ENCODE results near the gene LRBA.

LRBA gene

DNA sequence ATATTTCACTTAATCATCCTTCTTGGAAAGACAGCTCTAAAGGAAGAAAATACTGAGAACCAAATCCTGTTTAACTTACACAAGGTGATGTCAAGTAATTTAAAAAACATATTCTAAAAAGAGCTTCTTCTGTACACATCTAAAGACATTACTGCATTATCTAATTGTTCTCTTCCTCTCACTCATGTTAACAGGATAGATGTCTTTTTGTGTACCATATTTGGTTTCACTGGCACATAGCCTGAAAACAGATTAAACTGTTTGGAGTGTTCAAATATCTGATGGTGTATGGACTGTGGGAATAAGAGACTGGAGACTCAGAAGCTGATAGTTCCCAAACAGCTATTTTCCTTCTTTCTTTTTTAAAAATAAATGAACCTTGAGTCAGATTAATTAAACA is 646.4 kb downstream of the LRBA start:
- DNase-seq (ENCODE audit: low spot score in 2 of 2), result no peak
- no peak overlapping the region for H3K4me3 Mint-ChIP-seq
- peaks cover 7% of the 10 kb centered on the region for H3K4me1 Mint-ChIP-seq
- H3K27ac Mint-ChIP-seq (ENCODE audit: low read depth), result peak overlapping the region; percentile 66
- no peaks in the 10 kb centered on the region for H3K9me3 Mint-ChIP-seq
- no peaks in the 10 kb centered on the region for H3K27me3 Mint-ChIP-seq
- peaks cover 2% of the 10 kb centered on the region for H3K36me3 Mint-ChIP-seq (ENCODE audit: insufficient read depth)
- no peak for ATAC-seq (replicated peaks; ENCODE audit: extremely low read depth, poor library complexity, severe bottlenecking)

DNA sequence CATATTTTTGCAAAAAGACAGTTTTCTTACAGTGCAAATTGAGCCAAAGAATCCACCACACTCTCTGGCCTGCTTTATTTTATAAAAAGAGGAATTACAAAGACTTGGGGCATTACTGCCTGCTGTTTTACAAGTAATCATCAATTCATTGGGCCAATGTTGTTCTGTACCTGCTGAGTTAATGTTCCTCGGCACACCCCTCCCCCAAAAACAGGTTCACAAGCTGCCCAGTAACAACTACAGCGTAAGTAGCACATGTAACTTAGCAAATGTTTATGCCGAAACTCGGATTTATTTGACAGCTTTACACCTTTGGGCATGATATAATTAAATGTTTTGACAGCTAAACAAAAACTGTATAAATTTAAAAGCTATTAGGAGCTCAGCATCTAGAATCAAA is 647.8 kb downstream of the LRBA start:
- H3K4me3 Mint-ChIP-seq, result no peak overlapping the region
- ATAC-seq (replicated peaks; ENCODE audit: extremely low read depth, poor library complexity, severe bottlenecking) (no peak), DNase-seq (ENCODE audit: low spot score in 2 of 2) (no peak)
- H3K9me3 Mint-ChIP-seq, result no peaks in the 10 kb centered on the region
- no peak overlapping the region for H3K27ac Mint-ChIP-seq (ENCODE audit: low read depth)
- H3K4me1 Mint-ChIP-seq, result peaks cover 7% of the 10 kb centered on the region
- peaks cover 4% of the 10 kb centered on the region for H3K36me3 Mint-ChIP-seq (ENCODE audit: insufficient read depth)
- H3K27me3 Mint-ChIP-seq, result no peaks in the 10 kb centered on the region

DNA sequence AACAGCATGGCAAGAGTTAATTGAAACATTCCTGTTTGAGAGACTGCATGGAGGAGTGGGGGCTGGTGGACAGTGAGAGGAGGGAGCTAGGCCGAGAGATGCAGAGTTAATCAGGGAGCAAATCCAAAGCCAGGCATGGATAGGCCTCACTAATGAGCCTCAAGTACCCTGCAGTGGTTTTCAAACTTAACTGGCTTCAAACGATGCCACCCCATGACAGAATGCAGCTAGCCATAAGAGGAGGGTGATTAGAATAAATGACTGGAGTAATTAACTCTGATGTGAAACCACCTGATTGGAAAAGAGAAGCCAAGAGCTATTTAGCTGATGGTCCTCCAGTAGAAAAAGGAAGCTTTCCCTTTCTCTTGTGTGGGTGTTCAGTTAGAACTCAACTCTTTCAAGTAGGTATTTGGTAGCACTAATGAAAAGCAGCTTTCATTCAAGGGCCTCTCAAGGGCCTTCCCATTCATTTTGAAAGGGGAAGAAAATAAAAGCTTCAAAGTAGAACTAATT is 648.5 kb downstream of the LRBA start:
- H3K36me3 Mint-ChIP-seq (ENCODE audit: insufficient read depth), result peaks cover 4% of the 10 kb centered on the region
- H3K9me3 Mint-ChIP-seq, result no peaks in the 10 kb centered on the region
- no peak overlapping the region for H3K4me3 Mint-ChIP-seq
- ATAC-seq (replicated peaks; ENCODE audit: extremely low read depth, poor library complexity, severe bottlenecking), result no peak
- H3K27ac Mint-ChIP-seq (ENCODE audit: low read depth), result peak overlapping the region; percentile 53
- H3K27me3 Mint-ChIP-seq, result no peaks in the 10 kb centered on the region
- no peak for DNase-seq (ENCODE audit: low spot score in 2 of 2)
- H3K4me1 Mint-ChIP-seq, result peaks cover 11% of the 10 kb centered on the region

DNA sequence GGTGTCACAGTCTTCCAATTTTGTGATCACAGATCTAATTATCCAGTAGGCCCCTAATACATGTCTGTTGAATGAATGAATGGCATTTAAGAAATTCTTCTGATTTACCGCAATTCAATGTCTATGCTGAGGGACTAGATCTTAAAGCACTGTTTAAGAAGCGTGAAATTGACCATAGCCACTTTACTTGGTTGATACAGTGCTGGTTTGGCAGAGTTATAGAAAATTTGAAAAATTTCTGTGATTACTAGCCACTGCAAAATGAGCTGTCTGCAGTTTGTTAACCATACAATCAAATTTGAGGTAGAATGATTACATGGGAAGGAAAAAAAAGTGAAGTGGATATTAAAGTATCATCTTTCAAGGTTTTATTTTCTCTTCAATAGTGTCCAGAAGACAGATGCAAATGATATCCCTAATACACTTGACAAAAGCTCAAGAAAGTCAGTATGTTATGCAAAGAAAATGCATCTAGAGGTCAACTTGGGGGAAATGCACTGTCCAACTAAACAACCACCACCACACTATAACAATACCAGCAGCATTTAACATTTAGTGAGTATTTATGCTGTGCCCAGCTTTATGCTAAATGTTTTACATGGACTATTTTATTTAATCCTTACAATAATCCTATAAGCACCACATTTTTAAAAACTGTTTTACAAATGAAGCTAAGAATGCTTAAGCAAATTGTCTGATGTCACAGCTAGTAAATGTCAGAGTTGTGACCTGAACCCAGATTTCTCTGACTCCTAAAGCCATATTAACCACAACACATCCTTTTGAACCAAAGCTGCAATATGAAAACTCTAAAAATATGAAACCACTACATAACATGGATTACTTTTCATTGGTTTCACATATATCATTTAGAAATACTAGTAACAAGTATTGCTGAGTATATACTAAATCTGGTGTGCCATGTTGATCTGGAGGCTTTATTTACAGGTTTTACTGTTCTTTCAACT is 651.1 kb downstream of the LRBA start:
- Mint-ChIP-seq H3K27ac (ENCODE audit: low read depth) (no peak overlapping the region), H3K4me3 (no peak overlapping the region), H3K4me1 (peaks cover 16% of the 10 kb centered on the region)

DNA sequence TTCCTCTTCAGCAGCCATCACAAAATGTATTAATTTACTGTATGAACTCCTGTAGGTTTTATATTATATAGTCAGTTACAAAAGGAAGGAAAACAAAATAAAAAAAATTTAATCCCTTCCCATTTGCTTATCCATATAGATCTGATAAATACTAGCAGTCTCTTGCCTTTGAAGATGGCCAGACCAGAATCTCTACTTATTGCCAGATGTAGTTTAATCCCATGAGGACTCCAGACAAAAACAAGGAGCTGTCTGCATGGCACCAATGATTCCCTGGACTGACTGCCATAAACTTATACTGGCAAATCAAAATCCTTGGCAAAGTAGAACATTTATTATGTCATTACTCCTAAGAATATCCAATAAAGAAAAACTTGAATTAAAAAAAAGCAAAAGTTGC is 656.4 kb downstream of the LRBA start:
- H3K36me3 Mint-ChIP-seq (ENCODE audit: insufficient read depth), result peaks cover 3% of the 10 kb centered on the region
- H3K27ac Mint-ChIP-seq (ENCODE audit: low read depth), result no peak overlapping the region
- H3K27me3 Mint-ChIP-seq, result no peaks in the 10 kb centered on the region
- ATAC-seq (replicated peaks; ENCODE audit: extremely low read depth, poor library complexity, severe bottlenecking) (no peak), DNase-seq (ENCODE audit: low spot score in 2 of 2) (no peak)
- no peak overlapping the region for H3K4me3 Mint-ChIP-seq
- no peaks in the 10 kb centered on the region for H3K9me3 Mint-ChIP-seq
- H3K4me1 Mint-ChIP-seq, result peaks cover 12% of the 10 kb centered on the region

More for the DNA sequence above, 651.1 kb downstream of the LRBA start:
- Mint-ChIP-seq H3K36me3 (ENCODE audit: insufficient read depth) (peaks cover 6% of the 10 kb centered on the region), H3K9me3 (no peaks in the 10 kb centered on the region), H3K27me3 (no peaks in the 10 kb centered on the region)
- ATAC-seq (replicated peaks; ENCODE audit: extremely low read depth, poor library complexity, severe bottlenecking), result no peak
- DNase-seq (ENCODE audit: low spot score in 2 of 2), result no peak

DNA sequence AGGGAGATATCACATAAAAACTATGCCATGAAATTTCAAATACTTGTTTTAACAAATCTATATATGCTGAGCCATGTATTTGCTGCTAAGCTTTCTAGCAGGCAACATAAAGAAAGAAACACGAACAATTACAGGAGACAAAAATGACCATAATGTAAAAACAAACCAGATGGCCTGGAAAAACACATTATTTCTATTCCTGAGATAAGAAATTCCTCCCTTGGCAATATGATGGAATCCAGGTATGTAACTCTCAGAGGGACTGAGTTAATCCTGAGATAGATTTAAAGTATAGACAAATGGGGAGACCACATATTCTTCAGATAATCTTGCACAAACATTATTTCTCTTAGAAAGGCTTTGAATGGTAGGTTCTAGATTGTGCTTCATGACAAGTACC is 657.3 kb downstream of the LRBA start:
- H3K4me1 Mint-ChIP-seq, result peaks cover 12% of the 10 kb centered on the region
- DNase-seq (ENCODE audit: low spot score in 2 of 2) (no peak), ATAC-seq (replicated peaks; ENCODE audit: extremely low read depth, poor library complexity, severe bottlenecking) (no peak)
- H3K9me3 Mint-ChIP-seq, result no peaks in the 10 kb centered on the region
- H3K4me3 Mint-ChIP-seq, result no peak overlapping the region
- H3K36me3 Mint-ChIP-seq (ENCODE audit: insufficient read depth), result peaks cover 3% of the 10 kb centered on the region
- no peak overlapping the region for H3K27ac Mint-ChIP-seq (ENCODE audit: low read depth)
- no peaks in the 10 kb centered on the region for H3K27me3 Mint-ChIP-seq

DNA sequence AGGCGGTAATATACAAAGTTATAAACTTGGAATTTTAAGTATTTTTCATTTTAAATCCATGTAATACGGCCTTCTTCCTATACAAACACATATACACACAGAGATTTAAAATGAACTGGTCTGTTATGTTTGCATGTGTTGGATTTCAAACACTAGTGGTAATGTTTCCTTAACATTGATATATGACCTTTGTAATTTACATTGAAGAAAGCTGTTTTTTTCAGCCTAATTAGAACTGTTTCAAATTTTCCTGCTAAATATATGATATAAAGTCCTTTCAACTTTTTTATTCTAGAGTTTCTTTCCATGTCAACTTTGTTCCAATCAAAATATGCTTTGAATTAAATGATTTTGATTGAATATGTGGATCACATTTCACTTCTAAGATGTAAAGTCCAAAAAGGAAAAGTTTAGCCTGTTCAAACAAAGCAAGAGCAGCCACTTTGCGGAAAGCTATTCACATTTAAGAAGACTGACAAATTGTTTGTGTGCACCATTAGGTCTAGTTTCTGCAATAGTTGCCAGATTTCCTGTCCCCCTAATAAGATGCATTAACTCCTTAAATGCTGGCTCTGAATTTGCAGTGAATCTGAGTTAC is 659.1 kb downstream of the LRBA start:
- H3K4me1 Mint-ChIP-seq, result peaks cover 5% of the 10 kb centered on the region

DNA sequence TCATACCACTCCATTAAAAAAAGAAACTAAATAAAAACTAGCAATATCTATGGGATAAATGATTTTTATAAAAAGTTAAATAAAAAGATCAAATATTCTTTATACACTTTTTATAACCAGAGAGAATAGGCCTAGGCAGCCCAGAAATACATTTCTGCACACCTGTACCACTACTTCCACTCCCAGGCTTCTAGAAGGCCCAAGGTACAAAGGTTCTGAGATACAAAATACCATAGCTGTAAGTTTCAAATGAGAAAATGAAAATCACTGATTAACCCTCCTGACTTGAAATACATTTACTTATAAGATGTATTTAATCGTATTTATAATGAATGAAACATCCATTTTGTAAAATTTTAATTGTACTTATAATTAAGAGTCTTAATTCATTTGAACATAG is 659.7 kb downstream of the LRBA start:
- ATAC-seq (replicated peaks; ENCODE audit: extremely low read depth, poor library complexity, severe bottlenecking) (no peak), DNase-seq (ENCODE audit: low spot score in 2 of 2) (no peak)
- Mint-ChIP-seq H3K27ac (ENCODE audit: low read depth) (no peak overlapping the region), H3K27me3 (no peaks in the 10 kb centered on the region), H3K36me3 (ENCODE audit: insufficient read depth) (peaks cover 2% of the 10 kb centered on the region), H3K4me3 (no peak overlapping the region), H3K9me3 (no peaks in the 10 kb centered on the region), H3K4me1 (peaks cover 5% of the 10 kb centered on the region)

More for the DNA sequence above, 659.1 kb downstream of the LRBA start:
- H3K36me3 Mint-ChIP-seq (ENCODE audit: insufficient read depth), result peaks cover 2% of the 10 kb centered on the region
- no peaks in the 10 kb centered on the region for H3K27me3 Mint-ChIP-seq
- no peak overlapping the region for H3K4me3 Mint-ChIP-seq
- no peak overlapping the region for H3K27ac Mint-ChIP-seq (ENCODE audit: low read depth)
- H3K9me3 Mint-ChIP-seq, result no peaks in the 10 kb centered on the region
- ATAC-seq (replicated peaks; ENCODE audit: extremely low read depth, poor library complexity, severe bottlenecking), result no peak
- no peak for DNase-seq (ENCODE audit: low spot score in 2 of 2)

DNA sequence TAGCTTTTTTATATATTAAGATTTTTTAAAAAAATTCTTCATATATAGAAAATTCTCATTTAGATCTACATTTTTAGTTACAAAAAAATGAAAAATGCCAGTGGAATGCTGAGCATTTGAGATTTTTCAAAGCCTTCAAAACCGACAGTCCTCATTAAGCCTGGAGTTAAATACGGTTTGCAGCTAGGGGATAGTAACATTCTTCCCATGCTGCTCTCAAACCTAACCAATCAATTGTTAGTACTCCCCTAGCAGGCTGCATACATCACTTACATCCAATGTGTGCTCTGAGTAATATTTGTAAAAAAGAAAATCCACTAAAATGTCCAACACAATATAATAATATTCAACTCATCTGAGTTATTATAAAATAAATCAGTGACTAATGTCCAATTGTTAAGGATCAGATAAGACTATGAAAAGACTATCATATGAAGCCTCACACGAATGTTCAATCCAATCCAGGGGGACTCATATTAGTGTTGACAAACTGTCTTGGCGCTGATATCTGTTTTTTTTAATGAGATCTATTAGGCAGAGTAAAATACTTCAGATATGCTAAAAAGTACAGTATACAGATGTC is 660.8 kb downstream of the LRBA start:
- ATAC-seq (replicated peaks; ENCODE audit: extremely low read depth, poor library complexity, severe bottlenecking) (no peak), DNase-seq (ENCODE audit: low spot score in 2 of 2) (no peak)
- H3K27ac Mint-ChIP-seq (ENCODE audit: low read depth), result no peak overlapping the region
- no peaks in the 10 kb centered on the region for H3K9me3 Mint-ChIP-seq
- H3K4me1 Mint-ChIP-seq, result peaks cover 3% of the 10 kb centered on the region
- H3K27me3 Mint-ChIP-seq, result no peaks in the 10 kb centered on the region
- H3K36me3 Mint-ChIP-seq (ENCODE audit: insufficient read depth), result peaks cover 3% of the 10 kb centered on the region
- no peak overlapping the region for H3K4me3 Mint-ChIP-seq

DNA sequence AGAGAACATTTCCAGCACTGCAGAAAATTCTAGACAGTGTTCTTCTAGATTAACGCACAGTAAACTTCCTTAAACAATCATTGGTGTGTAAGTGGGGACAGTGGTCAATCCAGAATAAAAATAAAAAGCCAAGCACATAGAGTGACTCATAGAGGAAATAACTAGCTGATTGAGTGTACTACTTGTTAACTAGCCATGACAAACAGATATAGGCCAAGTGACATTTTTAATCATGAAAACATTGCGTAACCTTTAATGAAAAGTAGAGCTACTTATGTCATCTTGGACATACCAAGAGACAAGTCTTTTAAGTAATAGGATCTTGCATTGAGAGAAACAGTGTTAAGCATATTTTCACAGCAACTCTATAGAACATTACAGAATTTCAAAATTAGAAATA is 667.0 kb downstream of the LRBA start:
- no peaks in the 10 kb centered on the region for H3K4me1 Mint-ChIP-seq
- H3K9me3 Mint-ChIP-seq, result no peaks in the 10 kb centered on the region
- H3K27ac Mint-ChIP-seq (ENCODE audit: low read depth), result no peak overlapping the region
- H3K27me3 Mint-ChIP-seq, result no peaks in the 10 kb centered on the region
- no peak overlapping the region for H3K4me3 Mint-ChIP-seq
- peaks cover 7% of the 10 kb centered on the region for H3K36me3 Mint-ChIP-seq (ENCODE audit: insufficient read depth)
- no peak for DNase-seq (ENCODE audit: low spot score in 2 of 2)
- ATAC-seq (replicated peaks; ENCODE audit: extremely low read depth, poor library complexity, severe bottlenecking), result no peak

DNA sequence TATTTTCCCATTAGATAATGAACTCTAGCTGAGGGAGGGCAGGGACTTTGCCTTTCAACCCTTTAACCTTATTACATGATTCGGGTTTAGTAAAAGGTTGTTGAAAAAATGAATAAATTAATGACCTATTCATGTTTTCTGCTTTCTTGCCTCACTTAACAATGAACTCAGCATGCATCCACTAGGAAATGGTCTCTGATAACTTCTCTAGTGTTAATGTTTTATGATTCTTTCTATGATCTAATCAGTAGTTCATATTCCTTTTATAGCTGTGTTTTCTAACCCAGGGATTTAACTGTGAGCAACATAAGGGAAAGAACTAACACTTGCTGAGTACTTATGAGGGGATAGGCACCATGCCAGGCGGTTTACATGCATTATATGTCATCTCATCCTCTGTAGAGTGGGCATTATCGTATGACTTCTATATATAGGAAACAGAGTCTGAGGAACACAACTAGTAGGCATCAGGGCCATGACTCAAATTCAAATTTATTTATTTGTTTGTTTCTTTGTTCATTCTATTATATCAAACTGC is 669.8 kb downstream of the LRBA start:
- Mint-ChIP-seq H3K36me3 (ENCODE audit: insufficient read depth) (peaks cover 9% of the 10 kb centered on the region), H3K27ac (ENCODE audit: low read depth) (no peak overlapping the region), H3K4me1 (no peaks in the 10 kb centered on the region), H3K9me3 (no peaks in the 10 kb centered on the region), H3K27me3 (no peaks in the 10 kb centered on the region), H3K4me3 (no peak overlapping the region)
- ATAC-seq (replicated peaks; ENCODE audit: extremely low read depth, poor library complexity, severe bottlenecking) (no peak), DNase-seq (ENCODE audit: low spot score in 2 of 2) (no peak)

DNA sequence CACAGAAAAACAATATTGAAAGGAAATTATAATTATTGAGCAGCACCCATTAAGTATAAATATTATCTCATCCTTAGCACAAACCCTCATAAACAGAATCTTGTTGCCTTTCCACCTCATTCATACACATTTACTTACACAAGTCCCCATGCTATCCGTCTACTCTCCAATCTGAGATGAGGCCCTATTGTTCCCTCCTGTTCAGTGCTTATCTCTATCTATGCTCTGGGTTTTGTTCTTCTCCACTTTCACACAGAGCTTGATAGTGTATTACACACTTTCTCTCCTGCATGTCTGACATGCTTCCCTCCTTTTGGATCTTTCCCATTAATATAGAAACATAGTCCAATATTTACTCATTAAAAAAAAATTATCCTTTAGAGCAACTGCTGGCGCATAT is 671.3 kb downstream of the LRBA start:
- H3K27ac Mint-ChIP-seq (ENCODE audit: low read depth), result peak overlapping the region; percentile 2
- DNase-seq (ENCODE audit: low spot score in 2 of 2) (no peak), ATAC-seq (replicated peaks; ENCODE audit: extremely low read depth, poor library complexity, severe bottlenecking) (no peak)
- no peaks in the 10 kb centered on the region for H3K9me3 Mint-ChIP-seq
- no peak overlapping the region for H3K4me3 Mint-ChIP-seq
- no peaks in the 10 kb centered on the region for H3K27me3 Mint-ChIP-seq
- no peaks in the 10 kb centered on the region for H3K4me1 Mint-ChIP-seq
- peaks cover 6% of the 10 kb centered on the region for H3K36me3 Mint-ChIP-seq (ENCODE audit: insufficient read depth)
